ENCODE results near the gene ITFG1.
"Not testable (repeated sequence)": the region's sequence is repeated elsewhere in the genome, so short reads cannot be mapped to it uniquely, and the experiment has no call there.

ITFG1 gene

DNA sequence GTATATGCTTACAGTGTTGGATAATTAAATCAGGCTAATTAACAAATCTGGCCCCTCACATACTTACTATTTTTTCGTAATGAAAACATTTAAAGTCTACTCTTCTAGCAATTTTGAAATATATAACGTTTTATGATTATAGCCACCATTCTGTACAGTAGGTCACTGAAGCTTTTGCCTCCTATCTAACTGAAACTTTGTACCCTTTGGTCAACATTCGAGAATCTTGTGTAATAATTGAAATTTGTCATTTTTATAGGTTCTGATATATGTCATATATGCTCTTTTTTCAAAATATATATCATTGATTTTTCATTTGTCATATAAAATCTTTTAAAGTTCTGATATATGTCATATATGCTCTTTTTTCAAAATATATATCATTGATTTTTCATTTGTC is 12.9 kb upstream of the ITFG1 start:
- DNase-seq (ENCODE audit: low read depth in 1 of 2, low spot score in 1 of 2), result no peak

DNA sequence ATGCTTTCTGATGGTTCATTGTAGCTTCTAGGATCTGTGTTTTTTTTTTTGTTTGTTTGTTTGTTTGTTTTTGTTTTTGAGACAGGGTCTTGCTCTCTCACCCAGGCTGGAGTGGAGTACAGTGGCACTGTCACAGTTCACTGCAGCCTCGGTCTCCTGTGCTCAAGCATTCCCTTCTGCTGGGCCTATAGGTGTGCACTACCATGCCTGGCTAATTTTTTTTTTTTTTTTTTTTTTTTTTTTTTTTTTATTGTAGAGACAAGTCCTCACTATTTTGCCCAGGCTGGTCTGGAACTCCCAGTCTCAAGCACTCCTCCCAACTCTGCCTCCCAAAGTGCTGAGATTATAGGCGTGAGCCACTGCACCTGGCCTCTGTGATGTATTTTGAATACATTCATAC is 12.1 kb upstream of the ITFG1 start:
- DNase-seq (ENCODE audit: low read depth in 1 of 2, low spot score in 1 of 2), result not testable (repeated sequence)

DNA sequence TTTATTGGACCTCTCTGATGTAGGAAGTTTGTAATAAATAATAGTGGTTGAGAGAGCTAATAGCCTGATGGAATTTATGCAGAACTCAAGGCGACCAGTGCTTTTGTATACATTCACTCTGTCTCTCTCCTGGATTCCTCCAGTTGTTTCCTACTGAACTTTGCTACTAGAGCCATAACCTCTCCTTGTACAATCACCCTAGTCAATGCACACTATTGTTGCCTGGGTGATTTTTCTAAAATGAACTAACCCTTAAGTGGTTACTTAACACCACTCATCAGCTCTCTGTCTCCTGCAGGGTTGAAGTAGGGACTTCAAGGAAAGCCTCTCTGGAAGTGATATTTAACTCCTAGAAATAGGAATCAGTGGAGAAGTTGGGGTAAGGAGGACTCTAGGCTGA is 9.9 kb upstream of the ITFG1 start:
- no peak for DNase-seq (ENCODE audit: low read depth in 1 of 2, low spot score in 1 of 2)

DNA sequence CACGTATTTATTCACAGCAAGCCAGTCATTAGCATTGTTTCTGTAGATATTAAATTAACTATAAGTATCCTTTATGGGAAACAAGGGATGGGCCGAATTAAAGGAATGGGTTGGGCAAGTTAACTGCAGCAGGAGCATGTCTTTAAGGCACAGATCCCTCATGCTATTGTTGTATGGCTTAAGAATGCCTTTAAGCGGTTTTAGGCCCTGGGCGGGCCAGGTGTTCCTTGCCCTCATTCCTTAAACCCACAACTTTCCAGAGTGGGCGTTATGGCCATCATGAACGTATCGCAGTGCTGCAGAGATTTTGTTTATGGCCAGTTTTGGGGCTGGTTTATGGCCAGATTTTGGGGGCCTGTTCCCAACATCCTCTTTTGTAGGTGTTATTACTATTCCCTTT is 9.3 kb upstream of the ITFG1 start:
- DNase-seq (ENCODE audit: low read depth in 1 of 2, low spot score in 1 of 2), result no peak

DNA sequence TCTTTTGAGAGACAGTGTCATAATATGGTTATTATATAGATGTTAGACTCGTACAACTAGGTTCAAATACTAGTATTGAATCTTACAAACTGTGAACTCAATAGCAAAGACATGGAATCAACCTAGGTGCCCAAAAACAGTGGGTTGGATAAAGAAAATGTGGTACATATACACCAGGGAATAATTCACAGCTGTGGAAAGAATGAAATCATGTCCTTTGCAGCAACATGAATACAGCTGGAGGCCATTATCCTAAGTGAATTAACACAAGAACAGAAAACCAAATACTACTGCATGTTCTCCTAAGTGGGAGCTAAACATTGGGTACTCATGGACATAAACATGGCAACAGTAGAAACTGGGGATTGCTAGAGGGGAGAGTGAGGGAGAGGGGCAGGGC is 8.4 kb upstream of the ITFG1 start:
- no peak for DNase-seq (ENCODE audit: low read depth in 1 of 2, low spot score in 1 of 2)

DNA sequence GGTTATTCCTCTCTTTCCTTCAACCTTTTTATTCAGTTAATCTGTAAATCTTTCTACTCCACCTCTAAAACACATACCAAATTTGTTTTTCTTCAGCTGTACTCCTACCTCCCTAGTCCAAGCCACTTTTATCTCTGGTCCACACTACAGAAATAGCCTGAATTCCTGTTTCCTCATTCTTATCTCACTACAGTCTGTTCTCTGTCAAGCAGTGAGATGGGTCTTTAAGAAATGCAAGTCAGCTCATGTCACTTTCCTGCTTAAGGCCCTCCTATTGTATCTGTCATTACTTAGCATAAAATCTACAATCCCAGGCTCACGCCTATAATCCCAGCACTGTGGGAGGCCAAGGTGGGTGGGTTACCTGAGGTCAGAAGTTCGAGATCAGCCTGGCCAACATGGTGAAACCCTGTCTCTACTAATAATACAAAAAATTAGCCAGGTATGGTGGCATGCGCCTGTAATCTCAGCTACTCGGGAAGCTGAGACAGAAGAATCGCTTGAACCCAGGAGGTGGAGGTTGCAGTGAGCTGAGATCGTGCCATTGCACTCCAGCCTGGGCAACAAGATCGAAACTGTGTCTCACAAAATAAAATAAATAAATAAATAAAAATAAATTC is 7.3 kb upstream of the ITFG1 start:
- not testable (repeated sequence) for DNase-seq (ENCODE audit: low read depth in 1 of 2, low spot score in 1 of 2)

DNA sequence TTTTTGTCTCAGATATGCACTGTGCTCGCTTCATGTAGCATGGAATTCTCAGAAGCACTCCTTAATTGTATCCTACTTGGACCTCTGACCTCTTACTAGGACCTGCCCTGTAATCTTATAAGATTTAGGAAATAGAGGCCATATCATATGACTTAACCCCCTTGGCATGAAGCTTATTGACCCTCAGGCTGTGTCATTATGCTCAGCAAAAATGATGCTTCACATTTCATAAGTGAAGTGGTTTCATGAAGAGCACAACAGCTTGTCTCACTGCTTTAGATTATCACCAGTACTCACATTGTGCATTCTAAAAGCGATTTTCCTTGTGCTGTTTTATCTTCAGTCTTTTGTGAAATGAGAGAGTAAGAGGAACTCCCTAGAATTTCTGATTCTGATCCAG is 6.6 kb upstream of the ITFG1 start:
- no peak for DNase-seq (ENCODE audit: low read depth in 1 of 2, low spot score in 1 of 2)

DNA sequence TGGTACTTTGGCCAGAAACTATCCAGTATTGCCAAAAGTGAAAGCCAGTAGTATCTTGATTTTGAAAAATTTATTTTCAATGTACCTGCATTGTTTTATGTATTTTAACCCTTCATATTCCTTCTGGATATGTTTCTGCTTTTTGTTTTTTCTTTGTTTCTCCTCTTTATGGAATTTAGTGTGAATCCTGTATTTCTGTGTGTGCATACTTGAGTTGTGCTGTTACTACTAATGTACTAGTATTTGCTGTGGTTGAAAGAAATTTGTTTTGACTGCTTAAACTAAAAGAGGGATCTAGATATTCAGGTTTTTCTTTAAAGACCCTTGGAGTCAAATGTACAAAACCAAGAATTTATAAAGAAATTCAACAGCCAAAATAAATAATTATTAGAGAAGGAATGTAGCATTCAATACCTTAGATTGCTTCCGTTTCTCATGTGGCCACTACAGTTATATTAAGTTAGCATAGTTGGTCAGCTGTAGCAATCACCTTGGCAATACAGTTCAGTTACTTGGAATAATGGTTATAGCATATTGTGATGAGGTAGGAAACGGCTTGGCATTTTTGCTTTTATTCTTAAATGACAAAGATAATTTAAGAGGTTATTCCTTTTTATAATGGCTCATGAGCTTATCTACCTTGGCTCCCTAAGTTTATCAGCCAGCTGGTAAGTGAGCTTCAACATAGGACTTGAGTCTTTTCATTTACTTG is 5.2 kb upstream of the ITFG1 start:
- no peak for DNase-seq (ENCODE audit: low read depth in 1 of 2, low spot score in 1 of 2)

DNA sequence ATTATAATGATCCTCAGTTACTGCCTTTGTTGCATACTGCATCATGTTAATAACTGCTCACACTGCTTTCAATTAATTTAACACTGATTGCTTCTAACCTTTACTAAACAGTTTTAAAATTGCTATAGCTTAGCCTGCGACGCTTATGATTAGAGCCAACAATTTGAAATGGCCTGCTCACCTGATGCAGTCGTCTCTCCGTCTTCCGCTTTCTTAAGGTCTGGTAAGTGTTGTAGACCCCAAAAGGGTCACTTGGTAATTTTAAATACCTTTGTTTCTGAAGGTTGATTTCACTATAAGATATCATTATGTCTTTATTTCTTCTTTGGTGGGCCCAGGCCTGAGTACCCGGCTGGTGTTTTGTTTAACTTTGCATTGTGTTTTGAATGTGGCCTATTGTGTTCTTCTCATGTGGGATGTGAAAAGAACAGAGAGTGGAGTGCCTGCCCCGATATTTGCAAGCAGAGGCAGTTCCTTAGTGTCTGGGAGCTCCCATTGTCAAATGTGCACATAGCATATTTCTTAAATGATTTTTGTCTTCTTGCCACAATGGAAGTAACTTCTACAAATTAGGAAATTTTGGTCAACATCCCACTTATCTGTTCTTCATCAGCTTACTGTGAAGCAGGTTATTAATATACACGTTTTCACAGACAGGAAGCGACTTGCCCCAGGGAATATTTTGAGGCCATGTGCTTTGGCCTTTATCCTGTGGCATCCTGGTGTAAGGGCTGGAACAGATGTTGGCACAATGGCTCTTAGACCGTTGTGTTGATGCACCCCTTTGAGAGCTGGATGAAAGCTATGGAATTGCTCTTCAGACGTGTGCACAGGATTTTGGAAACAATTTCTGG is 3.1 kb upstream of the ITFG1 start:
- no peak for DNase-seq (ENCODE audit: low read depth in 1 of 2, low spot score in 1 of 2)

DNA sequence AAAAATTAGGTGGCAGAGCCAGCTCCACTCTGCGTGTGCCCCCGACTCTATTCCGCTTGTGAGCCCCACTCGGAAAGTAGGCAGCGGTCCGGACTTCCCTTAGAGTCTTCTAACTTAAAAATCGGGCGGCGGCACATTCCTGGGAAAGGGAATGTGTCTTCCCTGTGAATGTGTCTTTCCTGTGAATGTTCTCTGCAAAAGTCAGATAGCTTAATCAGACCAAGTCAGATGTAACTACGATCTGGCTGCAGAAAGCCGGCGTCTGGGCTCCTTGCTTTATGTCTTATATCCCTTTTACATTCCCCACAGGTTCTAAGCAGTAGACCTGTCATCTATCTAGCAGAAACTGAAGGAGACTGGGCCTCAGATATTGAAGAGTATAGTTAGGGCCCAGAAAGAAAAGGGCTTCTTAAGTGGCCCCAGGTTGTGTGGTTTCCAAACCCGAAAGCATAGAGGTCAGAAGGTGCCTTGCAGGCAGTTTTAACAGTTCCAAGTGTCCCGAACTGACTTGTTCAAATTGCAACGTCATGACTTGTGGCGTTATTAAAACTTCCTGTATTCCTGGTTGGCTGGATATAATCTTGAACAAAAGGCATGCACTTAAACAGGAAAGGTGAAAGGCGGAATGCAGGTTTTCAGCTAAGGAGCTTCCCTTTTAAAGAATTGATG is 869 bp upstream of the ITFG1 start:
- DNase-seq (ENCODE audit: low read depth in 1 of 2, low spot score in 1 of 2), result no peak

DNA sequence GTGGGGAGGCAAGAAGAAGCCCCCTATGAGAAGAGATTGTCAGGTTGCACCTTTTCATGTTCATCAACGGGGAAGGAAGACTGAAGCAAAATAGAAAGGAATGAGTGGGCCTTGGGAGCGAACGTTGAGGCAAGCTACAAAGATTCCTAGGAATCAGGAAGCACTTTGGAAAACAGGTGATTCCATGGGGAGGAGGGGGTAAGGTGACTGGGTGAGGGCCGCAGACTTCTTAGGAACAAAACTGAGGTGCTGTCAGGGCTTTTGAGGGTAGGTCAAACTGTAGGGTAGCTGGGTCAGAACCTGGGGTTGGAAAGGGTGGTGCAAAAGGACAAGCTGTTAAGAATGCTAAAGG is 528 bp downstream of the ITFG1 start:
- no peak for DNase-seq (ENCODE audit: low read depth in 1 of 2, low spot score in 1 of 2)

DNA sequence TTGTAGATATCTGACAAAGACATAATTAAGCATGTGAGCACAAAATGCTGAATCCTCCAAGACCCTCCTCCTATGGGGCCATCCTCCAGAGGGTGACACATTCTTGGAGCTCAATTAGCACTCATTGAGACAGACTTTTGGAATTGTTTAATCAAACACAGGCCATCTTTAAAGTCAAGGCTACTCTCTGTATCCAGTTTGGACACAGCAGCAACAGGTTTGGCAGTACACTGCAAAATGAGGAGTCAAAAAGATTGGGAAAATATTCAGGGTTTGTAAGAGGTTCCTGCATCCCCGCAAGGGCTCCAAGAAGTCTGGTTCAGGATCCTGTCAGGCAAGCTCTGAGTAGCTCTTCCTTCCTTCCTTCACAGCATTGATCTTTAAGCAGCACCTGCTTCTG is 1.3 kb downstream of the ITFG1 start:
- no peak for DNase-seq (ENCODE audit: low read depth in 1 of 2, low spot score in 1 of 2)

DNA sequence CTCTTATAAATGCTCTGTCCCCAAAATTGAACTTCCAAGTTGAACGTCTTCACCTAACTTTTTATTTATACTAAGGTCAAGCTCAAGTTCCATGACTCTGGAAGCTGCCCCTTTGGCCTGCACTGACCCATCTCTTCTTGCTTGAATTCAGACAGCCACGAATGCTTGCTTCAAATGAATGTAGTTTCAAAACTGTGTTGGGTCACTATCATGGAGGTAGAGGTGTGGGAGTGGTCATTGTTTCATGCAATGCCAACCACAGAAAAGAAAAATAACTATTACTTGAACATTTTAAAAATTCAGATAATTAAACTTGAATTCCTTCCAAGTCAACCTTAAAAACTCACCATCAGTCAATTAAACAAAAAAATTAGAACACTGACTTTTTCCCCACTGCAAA is 2.5 kb downstream of the ITFG1 start:
- no peak for DNase-seq (ENCODE audit: low read depth in 1 of 2, low spot score in 1 of 2)

DNA sequence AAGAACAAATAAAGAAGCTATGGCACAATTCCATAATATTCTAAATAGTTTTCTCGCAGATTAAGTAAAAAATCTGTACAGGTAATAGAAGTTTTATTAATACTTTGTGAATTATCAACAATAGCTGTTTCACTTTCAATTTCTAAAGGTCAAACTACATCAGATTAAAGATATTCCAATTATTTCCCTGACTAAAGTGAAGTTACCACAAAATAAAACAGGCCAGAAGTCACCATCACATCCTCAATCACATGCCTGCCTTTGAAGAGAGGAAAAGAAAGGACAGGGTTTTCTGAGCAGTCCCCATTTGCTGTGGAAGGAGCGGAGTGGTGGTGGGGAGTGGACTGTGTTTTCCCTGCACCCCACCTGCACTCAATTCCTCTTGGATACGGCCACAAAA is 11.1 kb downstream of the ITFG1 start:
- no peak for DNase-seq (ENCODE audit: low read depth in 1 of 2, low spot score in 1 of 2)

DNA sequence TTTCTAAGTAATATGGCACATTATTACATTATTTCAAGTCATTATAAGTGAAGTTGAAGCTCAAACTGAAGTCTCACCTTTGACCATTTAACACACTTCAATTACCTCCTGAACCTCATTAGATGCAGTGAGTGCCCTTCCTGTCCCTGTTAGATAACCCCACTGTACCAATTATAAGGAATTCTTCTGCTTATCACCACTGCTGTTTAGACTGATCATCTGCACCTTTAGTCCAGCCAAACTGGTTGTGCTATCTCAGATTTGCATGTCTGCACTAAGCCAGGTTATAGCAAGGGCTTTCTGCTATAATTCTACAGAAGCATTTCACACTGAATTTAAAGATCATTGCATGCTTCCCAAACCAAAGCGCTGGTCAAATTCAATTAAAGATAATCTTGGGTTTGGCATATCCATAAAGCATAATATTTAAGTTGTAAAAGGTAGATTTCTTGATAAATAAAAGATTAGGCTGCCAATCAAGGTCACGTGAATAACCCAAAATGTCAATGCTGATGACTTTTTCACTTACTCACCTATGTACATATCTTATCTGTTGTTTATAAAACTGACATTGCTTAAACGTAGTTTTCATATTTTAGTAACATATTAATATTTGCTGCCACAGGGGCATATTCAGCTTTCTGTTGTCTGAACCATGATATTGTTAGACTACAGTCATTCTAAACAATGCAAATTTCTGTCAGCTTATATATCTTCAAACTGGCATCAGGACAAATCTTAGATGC is 11.9 kb downstream of the ITFG1 start:
- no peak for DNase-seq (ENCODE audit: low read depth in 1 of 2, low spot score in 1 of 2)

DNA sequence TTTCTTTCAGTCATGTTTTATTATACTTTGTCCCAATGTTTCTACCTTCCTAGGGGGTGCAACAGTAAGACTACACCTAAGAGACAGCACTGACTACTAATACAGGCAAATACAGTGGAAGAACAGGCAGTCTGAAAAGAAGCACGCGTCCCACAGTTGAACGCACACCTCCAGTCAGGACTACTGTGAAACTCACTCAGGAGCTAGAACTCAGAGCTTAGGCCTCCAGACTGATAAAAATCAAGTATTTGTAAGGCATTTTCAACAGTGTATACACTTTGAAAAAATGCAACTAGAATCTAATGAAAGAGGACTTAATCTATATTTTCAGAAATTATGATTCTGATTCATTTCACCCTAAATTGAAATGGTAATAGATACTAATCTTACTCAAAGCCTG is 14.4 kb downstream of the ITFG1 start:
- no peak for DNase-seq (ENCODE audit: low read depth in 1 of 2, low spot score in 1 of 2)

DNA sequence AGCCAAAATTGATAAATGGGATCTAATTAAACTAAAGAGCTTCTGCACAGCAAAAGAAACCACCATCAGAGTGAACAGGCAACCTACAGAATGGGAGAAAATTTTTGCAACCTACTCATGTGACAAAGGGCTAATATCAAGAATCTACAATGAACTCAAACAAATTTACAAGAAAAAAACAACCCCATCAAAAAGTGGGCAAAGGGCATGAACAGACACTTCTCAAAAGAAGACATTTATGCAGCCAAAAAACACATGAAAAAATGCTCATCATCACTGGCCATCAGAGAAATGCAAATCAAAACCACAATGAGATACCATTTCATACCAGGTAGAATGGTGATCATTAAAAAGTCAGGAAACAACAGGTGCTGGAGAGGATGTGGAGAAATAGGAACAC is 18.0 kb downstream of the ITFG1 start:
- not testable (repeated sequence) for DNase-seq (ENCODE audit: low read depth in 1 of 2, low spot score in 1 of 2)

DNA sequence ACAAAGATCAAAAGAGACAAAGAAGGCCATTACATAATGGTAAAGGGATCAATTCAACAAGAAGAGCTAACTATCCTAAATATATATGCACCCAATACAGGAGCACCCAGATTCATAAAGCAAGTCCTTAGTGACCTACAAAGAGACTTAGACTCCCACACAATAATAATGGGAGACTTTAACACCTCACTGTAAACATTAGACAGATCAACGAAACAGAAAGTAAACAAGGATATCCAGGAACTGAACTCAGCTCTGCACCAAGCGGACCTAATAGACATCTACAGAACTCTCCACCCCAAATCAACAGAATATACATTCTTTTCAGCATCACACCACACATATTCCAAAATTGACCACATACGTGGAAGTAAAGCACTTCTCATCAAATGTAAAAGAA is 20.8 kb downstream of the ITFG1 start:
- DNase-seq (ENCODE audit: low read depth in 1 of 2, low spot score in 1 of 2), result not testable (repeated sequence)

DNA sequence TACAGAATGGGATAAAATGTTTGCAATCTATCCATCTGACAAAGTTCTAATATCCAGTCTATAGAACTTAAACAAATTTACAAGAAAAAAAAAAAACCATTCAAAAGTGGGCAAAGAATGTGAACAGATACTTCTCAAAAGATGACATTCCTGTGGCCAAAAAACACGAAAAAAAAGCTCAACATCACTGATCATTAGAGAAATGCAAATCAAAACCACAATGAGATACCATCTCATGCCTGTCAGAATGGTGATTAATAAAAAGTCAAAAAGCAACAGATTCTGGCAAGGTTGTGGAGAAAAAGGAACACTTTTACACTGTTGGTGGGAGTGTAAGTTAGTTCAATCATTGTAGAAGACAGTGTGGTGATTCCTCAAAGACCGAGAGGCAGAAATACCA is 26.6 kb downstream of the ITFG1 start:
- DNase-seq (ENCODE audit: low read depth in 1 of 2, low spot score in 1 of 2), result not testable (repeated sequence)

DNA sequence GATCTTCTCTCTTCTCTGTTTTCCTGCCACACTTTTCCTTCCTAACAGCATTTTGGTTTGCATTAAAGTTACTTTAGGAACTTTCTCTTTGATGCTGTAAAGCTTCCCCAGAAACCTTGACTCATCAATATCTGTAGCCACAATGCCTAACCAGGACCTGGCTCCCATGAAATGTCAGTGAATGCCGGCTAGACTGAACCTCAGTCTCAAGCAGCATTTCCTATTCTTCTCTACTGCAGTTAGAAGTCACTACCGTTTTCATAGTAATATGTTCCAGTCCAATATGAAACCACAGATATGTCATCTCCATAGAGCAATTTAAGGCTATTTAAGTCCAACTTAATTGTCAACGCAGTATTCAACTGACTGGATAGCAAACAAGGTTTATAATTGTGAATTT is 28.9 kb downstream of the ITFG1 start:
- DNase-seq (ENCODE audit: low read depth in 1 of 2, low spot score in 1 of 2), result no peak

DNA sequence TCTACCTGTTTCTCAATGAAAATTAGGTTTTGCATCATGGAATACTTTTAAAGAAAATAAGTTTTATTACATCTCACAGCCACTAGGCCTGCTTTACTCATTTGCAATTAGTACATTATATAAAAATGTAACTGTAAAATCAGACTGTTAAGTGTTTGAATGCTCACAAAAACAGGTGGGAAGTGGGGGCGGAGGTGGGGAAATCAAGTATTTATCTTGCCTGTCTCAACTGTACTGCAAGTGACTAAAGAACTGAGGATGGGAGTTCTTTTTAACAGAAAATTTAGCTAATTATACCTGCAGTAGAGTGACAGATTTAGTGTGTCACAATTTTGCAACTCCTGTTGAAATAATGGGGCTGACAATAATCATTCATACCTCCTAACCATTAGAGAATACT is 34.1 kb downstream of the ITFG1 start:
- no peak for DNase-seq (ENCODE audit: low read depth in 1 of 2, low spot score in 1 of 2)

Measured in activated T-helper 1 cell treated with anti-CD3 and anti-CD28 coated beads, Interleukin-2, amount 50 U/mL, for 16 hours (primary cell).